ENCODE results near the gene PHF10.

Gene PHF10

DNA sequence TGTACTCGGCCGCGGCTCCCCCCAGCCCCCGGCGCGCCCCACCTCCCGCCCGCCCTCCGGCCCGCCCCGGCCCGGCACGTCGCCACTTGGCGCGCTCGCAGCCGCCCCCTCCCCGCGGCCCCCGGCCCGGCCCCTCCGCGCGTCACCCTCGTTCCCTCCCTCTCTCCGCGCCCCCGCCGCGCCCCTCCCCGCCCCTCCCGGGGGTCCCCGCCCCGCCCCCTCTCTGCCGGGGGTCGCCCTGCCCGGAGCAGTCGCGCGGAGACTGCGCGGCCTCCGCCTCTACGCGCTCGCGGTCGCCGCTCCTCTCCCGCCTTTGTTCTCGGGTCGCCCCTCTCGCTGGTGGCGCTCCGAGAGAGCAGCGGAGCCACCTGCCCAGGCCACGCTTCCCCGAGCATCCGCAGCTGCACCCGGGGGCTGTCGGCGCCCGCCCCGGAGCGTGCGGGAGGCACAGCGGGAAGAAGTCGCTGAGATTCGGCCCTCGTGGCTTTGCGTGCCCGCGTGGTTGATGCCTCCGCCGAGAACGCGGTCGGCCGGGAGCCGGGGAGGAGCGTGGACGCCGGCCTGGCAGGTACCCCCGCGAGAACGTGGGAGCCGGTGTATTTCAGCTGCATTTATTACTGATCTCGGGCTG is at the start of gene PHF10:
Gene PHF10 (minus strand): TSS at position 7 of the 631 bp plus-strand sequence. CDS start 569 bp downstream, outside the sequence.
- 0 out of 2 replicates have a peak, but pooled peaks have one; percentile 29 for TF ChIP-seq TCF12 (IDR thresholded peaks at IDR 0.05; ENCODE audit: low read depth)
- TF ChIP-seq, protein P1, sequence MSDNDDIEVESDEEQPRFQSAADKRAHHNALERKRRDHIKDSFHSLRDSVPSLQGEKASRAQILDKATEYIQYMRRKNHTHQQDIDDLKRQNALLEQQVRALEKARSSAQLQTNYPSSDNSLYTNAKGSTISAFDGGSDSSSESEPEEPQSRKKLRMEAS (IDR thresholded peaks at IDR 0.05), result peak; percentile 94
- TF ChIP-seq ZBTB7A (IDR thresholded peaks at IDR 0.05; ENCODE audit: low read depth), result peak; percentile 79
- TF ChIP-seq EGR1 (IDR thresholded peaks at IDR 0.05), result no peak
- 0 out of 2 replicates have a peak, but pooled peaks have one; percentile 7 for TF ChIP-seq NFIC (IDR thresholded peaks at IDR 0.05)

DNA sequence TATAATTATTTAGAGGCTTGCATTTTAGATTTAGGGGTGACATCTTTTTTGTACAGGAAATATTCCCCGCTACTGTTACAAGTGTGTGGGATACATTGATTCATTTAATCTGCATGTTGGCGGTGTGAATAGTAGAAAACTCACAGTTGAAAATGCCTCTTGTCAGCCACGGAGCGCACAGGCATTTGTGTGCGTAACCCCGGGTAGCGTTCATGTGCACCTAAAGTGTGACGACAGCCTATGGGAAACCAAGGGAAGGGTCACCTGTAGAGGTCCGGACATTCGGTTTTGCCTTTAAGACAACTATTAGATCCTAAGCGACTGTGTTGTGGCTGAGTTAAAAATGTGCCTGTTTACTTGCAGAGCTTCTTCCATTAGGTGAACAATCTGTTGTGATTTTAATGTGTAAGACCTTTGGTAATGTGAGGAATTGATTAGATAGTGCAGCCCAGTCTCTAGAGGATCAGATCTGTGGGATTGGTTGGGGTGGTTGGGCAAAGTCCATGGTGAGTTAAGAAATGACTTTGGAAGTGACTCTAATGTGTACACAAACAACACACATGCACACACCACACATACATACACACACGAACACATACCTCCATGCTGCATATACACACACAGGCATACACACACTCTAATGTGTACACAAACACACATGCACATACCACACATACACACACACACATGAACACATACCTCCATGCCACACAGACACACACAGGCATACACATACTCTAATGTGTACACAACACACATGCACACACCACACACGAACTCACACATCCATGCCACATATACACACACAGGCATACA is 42.8 kb upstream of the PHF10 start:
- no peak for TF ChIP-seq TAF1 (IDR thresholded peaks at IDR 0.05; ENCODE audit: low read depth)
- TF ChIP-seq, protein P2, sequence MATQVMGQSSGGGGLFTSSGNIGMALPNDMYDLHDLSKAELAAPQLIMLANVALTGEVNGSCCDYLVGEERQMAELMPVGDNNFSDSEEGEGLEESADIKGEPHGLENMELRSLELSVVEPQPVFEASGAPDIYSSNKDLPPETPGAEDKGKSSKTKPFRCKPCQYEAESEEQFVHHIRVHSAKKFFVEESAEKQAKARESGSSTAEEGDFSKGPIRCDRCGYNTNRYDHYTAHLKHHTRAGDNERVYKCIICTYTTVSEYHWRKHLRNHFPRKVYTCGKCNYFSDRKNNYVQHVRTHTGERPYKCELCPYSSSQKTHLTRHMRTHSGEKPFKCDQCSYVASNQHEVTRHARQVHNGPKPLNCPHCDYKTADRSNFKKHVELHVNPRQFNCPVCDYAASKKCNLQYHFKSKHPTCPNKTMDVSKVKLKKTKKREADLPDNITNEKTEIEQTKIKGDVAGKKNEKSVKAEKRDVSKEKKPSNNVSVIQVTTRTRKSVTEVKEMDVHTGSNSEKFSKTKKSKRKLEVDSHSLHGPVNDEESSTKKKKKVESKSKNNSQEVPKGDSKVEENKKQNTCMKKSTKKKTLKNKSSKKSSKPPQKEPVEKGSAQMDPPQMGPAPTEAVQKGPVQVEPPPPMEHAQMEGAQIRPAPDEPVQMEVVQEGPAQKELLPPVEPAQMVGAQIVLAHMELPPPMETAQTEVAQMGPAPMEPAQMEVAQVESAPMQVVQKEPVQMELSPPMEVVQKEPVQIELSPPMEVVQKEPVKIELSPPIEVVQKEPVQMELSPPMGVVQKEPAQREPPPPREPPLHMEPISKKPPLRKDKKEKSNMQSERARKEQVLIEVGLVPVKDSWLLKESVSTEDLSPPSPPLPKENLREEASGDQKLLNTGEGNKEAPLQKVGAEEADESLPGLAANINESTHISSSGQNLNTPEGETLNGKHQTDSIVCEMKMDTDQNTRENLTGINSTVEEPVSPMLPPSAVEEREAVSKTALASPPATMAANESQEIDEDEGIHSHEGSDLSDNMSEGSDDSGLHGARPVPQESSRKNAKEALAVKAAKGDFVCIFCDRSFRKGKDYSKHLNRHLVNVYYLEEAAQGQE (IDR thresholded peaks at IDR 0.05; ENCODE audit: low read depth), result no peak
- no peak for TF ChIP-seq CREB1 (IDR thresholded peaks at IDR 0.05; ENCODE audit: low read depth)
- no peak for TF ChIP-seq YY1 (IDR thresholded peaks at IDR 0.05; ENCODE audit: low read depth)
- no peak for TF ChIP-seq EGR1 (IDR thresholded peaks at IDR 0.05)
- TF ChIP-seq, protein P3, sequence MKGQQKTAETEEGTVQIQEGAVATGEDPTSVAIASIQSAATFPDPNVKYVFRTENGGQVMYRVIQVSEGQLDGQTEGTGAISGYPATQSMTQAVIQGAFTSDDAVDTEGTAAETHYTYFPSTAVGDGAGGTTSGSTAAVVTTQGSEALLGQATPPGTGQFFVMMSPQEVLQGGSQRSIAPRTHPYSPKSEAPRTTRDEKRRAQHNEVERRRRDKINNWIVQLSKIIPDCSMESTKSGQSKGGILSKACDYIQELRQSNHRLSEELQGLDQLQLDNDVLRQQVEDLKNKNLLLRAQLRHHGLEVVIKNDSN (IDR thresholded peaks at IDR 0.05), result no peak
- no peak for TF ChIP-seq TEAD4 (IDR thresholded peaks at IDR 0.05)
- no peak for TF ChIP-seq NFIC (IDR thresholded peaks at IDR 0.05)
- TF ChIP-seq RAD21 (IDR thresholded peaks at IDR 0.05; ENCODE audit: low read depth), result no peak
- TF ChIP-seq FOXM1 (IDR thresholded peaks at IDR 0.05; ENCODE audit: borderline replicate concordance, low read depth), result no peak
- no peak for TF ChIP-seq TCF12 (IDR thresholded peaks at IDR 0.05; ENCODE audit: low read depth)
- TF ChIP-seq ZBTB7A (IDR thresholded peaks at IDR 0.05; ENCODE audit: low read depth), result no peak
- TF ChIP-seq EP300 (IDR thresholded peaks at IDR 0.05; ENCODE audit: borderline replicate concordance), result no peak
- TF ChIP-seq, protein P1 (IDR thresholded peaks at IDR 0.05), result no peak
- no peak for TF ChIP-seq CEBPB (IDR thresholded peaks at IDR 0.05)

DNA sequence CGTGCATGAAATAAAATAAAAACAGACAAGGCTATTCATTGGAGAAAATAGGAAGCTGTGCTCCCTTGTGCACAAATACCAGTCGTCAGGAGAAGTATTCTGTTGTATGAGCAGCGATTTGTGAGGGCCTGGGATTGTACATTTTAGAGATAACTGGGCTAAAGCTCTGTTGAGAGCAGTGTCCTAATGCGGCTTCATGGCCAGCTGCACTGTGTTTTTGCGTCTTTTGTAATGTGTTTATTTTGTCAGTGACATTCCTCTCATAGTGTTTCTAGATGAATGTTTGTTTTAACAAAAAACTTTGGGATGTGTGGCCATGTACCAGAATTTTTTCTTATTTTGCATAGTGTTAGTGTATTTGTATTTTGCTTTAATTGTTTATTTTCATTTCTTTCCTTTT is 41.9 kb upstream of the PHF10 start:
- TF ChIP-seq TAF1 (IDR thresholded peaks at IDR 0.05; ENCODE audit: low read depth) (no peak), TEAD4 (IDR thresholded peaks at IDR 0.05) (no peak), RAD21 (IDR thresholded peaks at IDR 0.05; ENCODE audit: low read depth) (no peak), NFIC (IDR thresholded peaks at IDR 0.05) (no peak), EP300 (IDR thresholded peaks at IDR 0.05; ENCODE audit: borderline replicate concordance) (no peak), EGR1 (IDR thresholded peaks at IDR 0.05) (no peak), CREB1 (IDR thresholded peaks at IDR 0.05; ENCODE audit: low read depth) (no peak), YY1 (IDR thresholded peaks at IDR 0.05; ENCODE audit: low read depth) (no peak), TCF12 (IDR thresholded peaks at IDR 0.05; ENCODE audit: low read depth) (no peak), ZBTB7A (IDR thresholded peaks at IDR 0.05; ENCODE audit: low read depth) (no peak), FOXM1 (IDR thresholded peaks at IDR 0.05; ENCODE audit: borderline replicate concordance, low read depth) (no peak), CEBPB (IDR thresholded peaks at IDR 0.05) (no peak)
- TF ChIP-seq, protein P2 (IDR thresholded peaks at IDR 0.05; ENCODE audit: low read depth), result no peak
- TF ChIP-seq, protein P1 (IDR thresholded peaks at IDR 0.05), result no peak
- TF ChIP-seq, protein P3 (IDR thresholded peaks at IDR 0.05), result no peak

DNA sequence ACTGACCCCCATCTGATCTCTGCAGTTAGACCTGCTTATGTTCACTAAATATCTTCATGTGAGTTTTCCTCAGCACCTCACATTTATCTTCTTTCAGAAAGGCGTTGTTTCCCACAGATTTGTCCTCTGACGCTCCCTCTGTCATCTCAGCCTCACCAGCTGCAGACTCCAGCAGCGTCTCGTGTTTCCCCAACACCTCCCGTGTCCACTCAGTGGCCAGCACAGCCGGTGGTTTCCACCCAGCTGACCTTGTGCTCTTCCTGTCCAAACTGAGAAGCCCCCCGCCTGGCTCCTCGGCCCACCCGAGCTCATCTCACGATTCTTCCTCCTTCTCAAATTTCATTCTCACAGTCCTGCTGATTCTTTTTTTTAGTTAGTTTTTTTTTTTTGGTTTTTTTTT is 39.6 kb upstream of the PHF10 start:
- TF ChIP-seq NFIC (IDR thresholded peaks at IDR 0.05) (no peak), EP300 (IDR thresholded peaks at IDR 0.05; ENCODE audit: borderline replicate concordance) (no peak)

DNA sequence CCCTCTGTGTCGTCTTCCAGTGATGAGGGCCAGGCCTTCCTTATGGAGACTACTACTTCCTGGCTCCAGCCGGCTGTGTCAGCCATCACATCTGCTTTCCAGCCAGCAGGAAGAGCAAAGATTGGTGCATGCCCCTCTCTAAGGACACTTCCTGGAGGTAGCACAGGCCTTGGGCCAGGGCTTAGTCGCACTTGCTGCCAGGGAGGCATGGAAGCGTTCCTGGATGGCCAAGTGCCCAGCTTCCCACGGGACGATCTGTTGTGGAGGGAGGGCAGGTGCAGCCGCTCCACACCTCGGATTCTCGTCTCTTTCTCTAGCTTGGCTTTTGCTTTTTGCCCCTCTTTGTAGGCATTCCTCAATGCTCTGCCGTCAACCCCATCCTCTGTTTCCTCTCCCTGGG is 39.0 kb upstream of the PHF10 start:
- TF ChIP-seq EP300 (IDR thresholded peaks at IDR 0.05; ENCODE audit: borderline replicate concordance) (no peak), TCF12 (IDR thresholded peaks at IDR 0.05; ENCODE audit: low read depth) (no peak)
